G401 (cell line): ENCODE measurements around the gene UBE2A. TPM values are rescaled to one million over a fixed set of nuclear protein-coding genes. Genes with fewer than 3 reads are reported as not detected.

ENCODE experiments used
- DNase-seq: peaks from one replicate; pipeline ENCODE4 v3.0.0-alpha.2; 2015; ENCODE audit warnings: low spot score
- in situ Hi-C: cut with HindIII; loops from 2 replicates; pipeline ENCODE4 v1.10.0; 2016; ENCODE audit warnings: low sequenced_read_pairs, mixed read lengths
- total RNA-seq: library from RNA; depleted of rRNA; stranded (reverse); fragments of >200 nt; shearing (Covaris generic); gene quantifications from 2 replicates; pipeline ENCODE4 v1.2.3, GENCODE V29; 2014; rRNA removed

UBE2A gene
- total RNA-seq, result 32.7 and 39.0 TPM in 2 replicates

- in situ Hi-C loops, result no loop called here
- DNase-seq, result peak; percentile 85
Measured at GRCh38 chrX:119574394-119575266, at the start of gene UBE2A. TSS of gene UBE2A (plus strand) at chrX:119574563. CDS start at chrX:119574712, 149 bp downstream.

GRCh38 chrX:119529345-119530276 is 44.8 kb upstream of the UBE2A start:
- in situ Hi-C loops, result no loop called here
- DNase-seq, result no peak

- no peak for DNase-seq
- in situ Hi-C loops, result no loop called here
Measured at GRCh38 chrX:119537487-119537886, 36.9 kb upstream of the UBE2A start.

GRCh38 chrX:119539872-119540271 is 34.5 kb upstream of the UBE2A start:
- in situ Hi-C loops, result no loop called here

GRCh38 chrX:119541188-119541587 is 33.2 kb upstream of the UBE2A start:
- DNase-seq, result no peak
- in situ Hi-C loops, result no loop called here

More at GRCh38 chrX:119539872-119540271, 34.5 kb upstream of the UBE2A start:
- DNase-seq, result no peak

GRCh38 chrX:119549327-119550016 is 24.9 kb upstream of the UBE2A start:
- peak; percentile 3 for DNase-seq
- in situ Hi-C loops, result no loop called here

GRCh38 chrX:119552508-119552907 is 21.9 kb upstream of the UBE2A start:
- no peak for DNase-seq
- in situ Hi-C loops, result no loop called here

- DNase-seq, result peak; percentile 85
- in situ Hi-C loops, result no loop called here
Measured at GRCh38 chrX:119565107-119565663, 9.2 kb upstream of the UBE2A start, which contains the start of gene STEEP1. TSS of gene STEEP1 (minus strand) at chrX:119565409. CDS start at chrX:119565355, 54 bp downstream.

GRCh38 chrX:119570351-119570835 is 4.0 kb upstream of the UBE2A start:
- in situ Hi-C loops, result no loop called here

GRCh38 chrX:119573222-119573621 is 1.1 kb upstream of the UBE2A start:
- no peak for DNase-seq
- in situ Hi-C loops, result no loop called here

More at GRCh38 chrX:119570351-119570835, 4.0 kb upstream of the UBE2A start:
- no peak for DNase-seq

- peak; percentile 9 for DNase-seq
- in situ Hi-C loops, result no loop called here
Measured at GRCh38 chrX:119573840-119574393, 446 bp upstream of the UBE2A start.

- no peak for DNase-seq
- in situ Hi-C loops, result no loop called here
Measured at GRCh38 chrX:119579414-119579813, 5.1 kb downstream of the UBE2A start.

- no peak for DNase-seq
- in situ Hi-C loops, result no loop called here
Measured at GRCh38 chrX:119583431-119584059, 9.2 kb downstream of the UBE2A start.

GRCh38 chrX:119589810-119590209 is 15.4 kb downstream of the UBE2A start:
- in situ Hi-C loops, result no loop called here
- DNase-seq, result no peak

- in situ Hi-C loops, result no loop called here
- DNase-seq, result no peak
Measured at GRCh38 chrX:119602701-119603255, 28.4 kb downstream of the UBE2A start.

GRCh38 chrX:119604766-119605463 is 30.6 kb downstream of the UBE2A start:
- peak; percentile 33 for DNase-seq
- in situ Hi-C loops, result no loop called here
